HepG2 (cell line): ENCODE data around the gene USP15.

ENCODE experiments used
- MAFK ChIP-seq, 2 experiments: IDR thresholded peaks in 1 of 2; conservative IDR thresholded peaks in 1 of 2; 2 replicates each; pipeline ENCODE4 v1.6.1; 2011; ENCODE audit warnings: improper control_type of control experiment in 2 of 2, low read length in 2 of 2
- TBL1XR1 ChIP-seq: fragments of 150-350 bp; IDR thresholded peaks from 2 replicates; pipeline ENCODE4 v1.6.1; 2014; ENCODE audit warnings: borderline replicate concordance, low read length; ENCODE audit not compliant: partially characterized antibody
- ZNF335 ChIP-seq: sonication (generic); formaldehyde crosslinking; IDR thresholded peaks from 2 replicates; pipeline ENCODE4 v1.4.0; 2020; ENCODE audit warnings: missing genetic modification reagents
- ZNF564 ChIP-seq: sonication (generic); formaldehyde crosslinking; IDR thresholded peaks from 2 replicates; pipeline ENCODE4 v1.8.1; 2023; ENCODE audit warnings: mild to moderate bottlenecking, missing genetic modification reagents

GRCh38 chr12:62301799-62302133 lies 41.6 kb downstream of the USP15 start:
- no peak for TF ChIP-seq ZNF335 (CRISPR knock-in tag)
- no peak for TF ChIP-seq ZNF564 (CRISPR knock-in tag)
- TF ChIP-seq MAFK (conservative IDR thresholded peaks at IDR 0.05 in 1 of 2, IDR thresholded peaks at IDR 0.05 in 1 of 2; ENCODE audit: low read length in 2 of 2), result no peak
- TF ChIP-seq TBL1XR1, result no peak
